Amniotic stem cell (primary cell): Measurements from ENCODE around the gene TAF10.

Experiments used
- DNase-seq: peaks from one replicate; lab custom pipeline; 2025; lab: John Stamatoyannopoulos, UW

TAF10 gene

GRCh38 chr11:6623391-6624363 is 11.7 kb upstream of the TAF10 start:
- no peak for DNase-seq

GRCh38 chr11:6622261-6623171 is 10.5 kb upstream of the TAF10 start:
- no peak for DNase-seq

DNA sequence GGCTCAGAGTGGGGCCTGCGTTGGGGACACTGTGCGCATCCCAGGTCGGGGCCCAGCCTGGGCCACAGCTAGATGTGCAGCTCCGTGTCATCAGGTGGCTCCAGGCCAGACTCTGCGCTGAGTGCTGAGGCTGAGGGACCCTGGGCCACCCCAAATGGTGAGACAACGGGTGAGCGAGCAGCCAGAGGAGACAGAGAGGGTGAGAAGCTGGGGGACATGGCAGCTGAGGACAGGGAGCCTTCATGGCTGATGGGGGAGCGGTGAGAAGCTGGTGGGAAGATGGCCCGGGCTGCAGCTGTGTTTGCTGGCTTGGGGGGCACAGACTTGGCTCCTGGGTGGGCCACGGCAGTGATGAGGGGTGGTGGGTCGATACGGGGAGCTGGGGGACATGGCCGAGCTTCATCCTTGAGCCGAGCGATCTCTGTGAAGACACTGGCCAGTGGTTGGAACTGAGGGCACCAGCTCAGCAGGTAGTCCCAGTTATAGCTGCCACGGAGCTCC is 9.7 kb upstream of the TAF10 start:
- no peak for DNase-seq

GRCh38 chr11:6620636-6621035 is 8.6 kb upstream of the TAF10 start:
- no peak for DNase-seq

DNA sequence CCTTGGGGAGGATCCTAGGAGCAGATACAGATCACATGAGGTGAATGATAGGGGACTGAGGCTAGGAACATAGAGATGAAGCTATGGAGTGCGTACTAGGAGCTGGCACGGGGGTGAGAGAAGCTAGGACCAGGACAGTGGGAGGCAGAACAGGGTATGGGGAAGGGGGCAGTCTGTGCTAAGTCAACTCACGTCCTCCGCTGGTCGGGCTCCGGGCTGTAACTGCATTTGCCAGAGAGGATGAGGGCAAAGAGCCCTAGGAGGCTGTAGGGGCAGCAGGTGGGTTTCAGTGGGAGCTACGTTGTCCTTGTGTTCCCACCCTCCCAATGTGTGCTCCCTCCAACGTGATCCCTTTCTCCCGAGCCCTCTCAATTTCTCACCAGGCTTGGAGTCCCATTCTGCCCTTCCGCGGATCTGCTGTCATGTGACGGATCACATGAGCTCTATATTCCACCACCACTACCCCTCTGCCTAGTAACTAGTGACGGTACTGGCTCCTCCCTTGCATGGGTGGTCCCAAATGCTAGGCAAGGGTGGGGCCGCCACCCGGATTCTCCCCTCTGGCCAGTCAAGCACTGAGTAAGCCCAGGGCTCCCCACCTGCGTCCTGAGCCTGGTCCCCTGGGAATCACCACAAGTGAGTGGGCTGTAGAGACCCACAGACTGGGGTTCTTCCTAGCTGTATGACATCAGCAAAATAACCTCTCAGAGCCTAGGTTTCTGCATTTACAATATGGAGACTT is 7.2 kb upstream of the TAF10 start, which contains the start of gene TPP1:
Gene TPP1, minus strand, starts transcription at position 419 of the 742 bp plus-strand sequence. Its CDS starts 22 bp downstream, at position 397.
- DNase-seq: peak; percentile 91

DNA sequence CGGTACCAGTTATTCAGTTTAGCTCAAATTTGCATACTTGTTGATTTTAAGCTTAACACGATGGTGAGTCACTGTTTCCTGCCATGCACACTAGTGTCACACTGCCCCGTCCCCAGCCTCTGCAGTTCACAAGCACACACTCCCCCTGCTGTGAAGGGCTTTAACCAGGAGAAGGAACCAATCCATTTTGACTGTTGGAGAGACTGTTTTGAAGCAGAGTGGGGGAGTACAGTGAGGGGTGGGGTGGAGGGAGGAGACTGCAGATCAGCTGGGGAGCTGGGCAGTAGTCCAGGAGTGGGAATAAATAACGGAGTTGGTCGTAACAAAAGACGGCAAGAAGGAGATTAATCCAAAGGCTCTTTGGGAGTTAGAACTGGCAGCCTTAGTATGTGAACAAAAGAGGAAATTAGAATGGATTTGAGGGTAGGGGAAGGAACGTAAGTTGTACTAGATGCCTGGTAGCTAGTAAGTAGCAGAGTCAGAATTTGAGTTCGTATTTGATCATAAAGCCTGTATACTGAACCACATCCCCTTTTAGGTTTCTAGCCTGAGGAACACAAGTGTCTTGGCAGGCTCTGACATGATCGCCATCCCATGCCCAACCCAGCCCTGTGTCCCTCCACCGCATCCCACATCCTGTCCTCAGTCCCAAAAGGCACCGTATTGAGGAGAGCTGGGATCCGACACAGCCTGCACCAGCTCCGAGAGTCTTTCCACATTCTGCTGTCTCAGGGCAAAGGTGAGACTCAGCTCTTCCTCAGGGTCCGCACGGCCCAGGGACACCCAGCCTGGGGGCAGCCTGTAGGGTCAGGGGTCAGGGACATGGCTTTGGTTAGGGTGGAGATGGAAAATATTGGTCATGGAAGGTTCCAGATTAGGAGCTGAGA is 6.3 kb upstream of the TAF10 start:
- peak; percentile 65 for DNase-seq

GRCh38 chr11:6617315-6617781 is 5.3 kb upstream of the TAF10 start:
- DNase-seq: no peak

GRCh38 chr11:6616596-6617250 is 4.7 kb upstream of the TAF10 start:
- no peak for DNase-seq

DNA sequence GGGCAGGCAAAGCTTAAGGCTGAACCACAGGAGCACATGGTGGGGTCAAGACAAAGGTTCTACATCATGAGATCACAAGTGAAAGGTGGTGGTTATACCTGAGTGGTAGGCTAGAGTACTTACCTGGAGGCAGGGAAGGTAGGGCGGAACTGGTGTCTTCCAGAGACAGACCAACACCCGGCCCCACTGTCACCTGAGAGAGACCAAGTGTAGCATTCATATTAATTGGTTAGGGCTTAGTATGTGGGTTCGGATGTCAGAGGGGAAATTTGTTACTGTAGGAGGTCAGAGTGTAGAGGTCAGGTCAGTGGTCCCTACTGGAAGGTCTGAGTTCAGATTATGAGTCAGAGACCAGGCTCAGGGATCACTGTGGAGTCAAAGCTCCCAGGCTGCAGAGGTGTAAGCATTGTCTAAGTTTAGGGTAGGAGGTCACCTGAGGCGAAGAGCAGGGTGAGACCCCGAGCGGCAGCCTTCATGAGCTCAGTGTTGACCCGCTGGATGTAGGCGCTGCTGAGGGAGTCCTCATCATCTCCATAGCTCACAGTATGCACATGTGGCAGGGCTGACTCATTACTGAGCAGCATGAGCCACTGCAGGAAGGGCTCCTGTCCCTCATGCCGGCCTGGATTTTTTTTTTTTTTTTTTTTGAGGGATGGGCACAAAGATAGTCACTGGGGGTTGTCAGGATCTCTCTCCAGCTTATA is 4.0 kb upstream of the TAF10 start:
- DNase-seq: no peak

GRCh38 chr11:6615046-6615445 is 3.0 kb upstream of the TAF10 start:
- DNase-seq: no peak

- no peak for DNase-seq
Observed at GRCh38 chr11:6614446-6614845, 2.4 kb upstream of the TAF10 start.

- no peak for DNase-seq
Observed at GRCh38 chr11:6613496-6613895, 1.5 kb upstream of the TAF10 start.

- DNase-seq: no peak
Observed at GRCh38 chr11:6611963-6612212, 128 bp downstream of the TAF10 start.

- DNase-seq: no peak
Observed at GRCh38 chr11:6611092-6611962, 689 bp downstream of the TAF10 start.

- no peak for DNase-seq
Observed at GRCh38 chr11:6610591-6610990, 1.4 kb downstream of the TAF10 start.

DNA sequence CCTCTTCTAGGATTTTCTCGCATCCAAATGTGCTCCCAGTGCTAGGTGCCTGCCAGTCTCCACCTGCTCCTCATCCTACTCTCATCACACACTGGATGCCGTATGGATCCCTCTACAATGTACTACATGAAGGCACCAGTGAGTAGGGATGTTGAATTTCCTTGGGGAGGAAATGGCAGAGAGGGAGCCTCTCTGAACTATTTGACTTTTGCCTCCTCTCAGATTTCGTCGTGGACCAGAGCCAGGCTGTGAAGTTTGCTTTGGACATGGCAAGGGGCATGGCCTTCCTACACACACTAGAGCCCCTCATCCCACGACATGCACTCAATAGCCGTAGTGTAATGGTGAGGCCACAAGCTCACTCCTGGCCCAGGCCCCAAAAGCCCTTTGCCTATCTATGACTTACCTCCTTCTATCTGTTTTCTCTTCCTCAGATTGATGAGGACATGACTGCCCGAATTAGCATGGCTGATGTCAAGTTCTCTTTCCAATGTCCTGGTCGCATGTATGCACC is 2.5 kb downstream of the TAF10 start:
- no peak for DNase-seq

DNA sequence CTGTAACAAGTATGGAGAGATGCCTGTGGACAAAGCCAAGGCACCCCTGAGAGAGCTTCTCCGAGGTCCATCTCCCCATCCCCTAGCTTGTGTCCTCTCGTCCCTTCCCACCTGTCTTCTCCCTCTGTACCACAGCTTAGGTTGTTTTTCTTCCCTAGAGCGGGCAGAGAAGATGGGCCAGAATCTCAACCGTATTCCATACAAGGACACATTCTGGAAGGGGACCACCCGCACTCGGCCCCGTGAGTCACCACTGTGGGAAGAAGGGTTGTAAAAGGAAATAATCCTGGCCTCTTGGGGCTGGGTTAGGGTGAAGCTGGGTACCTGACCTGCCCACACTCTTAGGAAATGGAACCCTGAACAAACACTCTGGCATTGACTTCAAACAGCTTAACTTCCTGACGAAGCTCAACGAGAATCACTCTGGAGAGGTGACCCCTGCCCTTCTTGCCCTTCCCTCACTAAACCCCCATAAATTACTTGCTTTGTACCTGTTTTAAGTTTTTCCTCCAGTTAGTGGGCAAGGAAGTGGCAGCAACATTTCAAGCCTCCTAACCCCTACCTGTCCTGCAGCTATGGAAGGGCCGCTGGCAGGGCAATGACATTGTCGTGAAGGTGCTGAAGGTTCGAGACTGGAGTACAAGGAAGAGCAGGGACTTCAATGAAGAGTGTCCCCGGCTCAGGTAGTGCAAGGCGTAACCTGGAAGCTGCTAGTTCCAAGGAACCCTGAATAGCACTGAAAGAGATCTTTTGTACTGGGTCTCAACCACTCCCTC is 3.1 kb downstream of the TAF10 start:
- no peak for DNase-seq

DNA sequence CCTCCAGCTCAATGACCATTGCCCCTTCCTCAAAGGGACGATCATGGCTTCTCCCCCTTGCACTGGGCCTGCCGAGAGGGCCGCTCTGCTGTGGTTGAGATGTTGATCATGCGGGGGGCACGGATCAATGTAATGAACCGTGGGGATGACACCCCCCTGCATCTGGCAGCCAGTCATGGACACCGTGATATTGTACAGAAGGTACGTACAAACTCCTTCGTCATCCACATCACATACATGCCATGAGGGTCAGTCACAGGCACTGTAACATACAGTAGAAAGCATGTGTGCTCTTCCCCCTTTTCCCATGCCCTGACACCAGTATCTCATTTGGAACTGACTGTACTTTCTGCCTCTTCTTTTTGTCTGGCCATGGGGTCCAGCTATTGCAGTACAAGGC is 4.0 kb downstream of the TAF10 start:
- DNase-seq: no peak
